Measurements from ENCODE around the gene ANKRD12. TPM values are rescaled to one million over a fixed set of nuclear protein-coding genes. Genes with fewer than 3 reads are reported as not detected.

ANKRD12 gene
- total and polyA plus RNA-seq, 10 of the 15 experiments (the other 5 are each of a cell fraction or from before 2014, with no cell fraction given) = 5.9 to 45.7 (median 20.2) TPM

GRCh38 chr18:9289698-9290097, 153.1 kb downstream of the ANKRD12 start:
- BruUV-seq (replicated peaks) = no TSS peak
- in situ Hi-C loops (cut with MboI) = no loop called here
- POLR2A ChIA-PET = no interaction called here

DNA sequence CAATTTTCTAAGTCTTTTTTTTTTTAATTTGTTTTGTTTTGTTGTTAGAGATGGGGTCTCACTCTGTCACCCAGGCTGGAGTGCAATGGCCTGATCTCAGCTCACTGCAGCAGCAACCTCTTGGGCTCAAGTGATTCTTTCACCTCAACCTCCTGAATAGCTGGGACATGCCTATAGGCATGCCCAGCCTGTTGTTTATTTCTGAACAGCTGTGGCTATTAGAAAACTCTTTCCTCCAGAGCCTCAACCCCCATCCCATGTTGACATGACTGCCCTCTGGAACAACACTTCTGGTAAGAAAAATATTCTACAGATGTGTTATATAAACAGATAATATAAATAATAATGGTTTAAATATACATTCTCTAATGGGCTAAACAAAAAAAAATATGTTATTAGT, 153.6 kb downstream of the ANKRD12 start:
- Histone ChIP-seq H3K9me3 (replicated peaks; ENCODE audit: control insufficient read depth, insufficient read depth, low read length) (peaks cover 7% of the 10 kb centered on the region; the same call in 2 of the 3 replicates), H3K36me3 (ENCODE audit: control insufficient read depth in 2 of 2, insufficient read depth in 2 of 2, low read length in 1 of 2) (no peaks in the 10 kb centered on the region), H3K4me2 (ENCODE audit: control insufficient read depth, insufficient read depth) (no peak overlapping the region), H3K79me2 (ENCODE audit: control insufficient read depth, insufficient read depth, low read length) (no peaks in the 10 kb centered on the region), H3K27me3 (replicated peaks in 1 of 2; ENCODE audit: control insufficient read depth in 2 of 2, insufficient read depth in 2 of 2, low read length in 1 of 2) (no peaks in the 10 kb centered on the region), H3K4me1 (ENCODE audit: control insufficient read depth, insufficient read depth, low read length) (no peaks in the 10 kb centered on the region), H3K4me3 (no peak overlapping the region), H4K20me1 (ENCODE audit: control insufficient read depth, insufficient read depth) (no peaks in the 10 kb centered on the region), H2AFZ (ENCODE audit: control insufficient read depth, low read depth, low read length) (no peak overlapping the region), H3K9ac (ENCODE audit: control insufficient read depth, insufficient read depth, low read length) (no peak overlapping the region), H3K27ac (ENCODE audit: control insufficient read depth, insufficient read depth) (no peak overlapping the region)
- intact Hi-C loops (cut with micrococcal nuclease; ENCODE audit: unreplicated experiment) (no loop called here), in situ Hi-C loops (cut with MboI) (no loop called here)
- FAIRE-seq (no peak), DNase-seq (ENCODE audit: low read depth, low spot score) (no peak), ATAC-seq (no peak)
- BruUV-seq (replicated peaks) = no TSS peak
- no peak for TF ChIP-seq HCFC1 (IDR thresholded peaks at IDR 0.05; ENCODE audit: low read length)
- no peak for TF ChIP-seq SREBF1 (IDR thresholded peaks at IDR 0.05; ENCODE audit: low read length)
- no peak for TF ChIP-seq TCF3 (IDR thresholded peaks at IDR 0.05; ENCODE audit: borderline replicate concordance, insufficient read depth, low read depth, low read length)
- TF ChIP-seq TARDBP (IDR thresholded peaks at IDR 0.05; ENCODE audit: borderline replicate concordance) = no peak
- no peak for TF ChIP-seq ZBED1 (IDR thresholded peaks at IDR 0.05; ENCODE audit: borderline replicate concordance)
- TF ChIP-seq ZNF592 (IDR thresholded peaks at IDR 0.05) = no peak
- TF ChIP-seq STAT1 (conservative IDR thresholded peaks at IDR 0.05) = no peak
- no peak for TF ChIP-seq FOXM1 (IDR thresholded peaks at IDR 0.05; ENCODE audit: low read depth, low read length)
- TF ChIP-seq, protein P1, sequence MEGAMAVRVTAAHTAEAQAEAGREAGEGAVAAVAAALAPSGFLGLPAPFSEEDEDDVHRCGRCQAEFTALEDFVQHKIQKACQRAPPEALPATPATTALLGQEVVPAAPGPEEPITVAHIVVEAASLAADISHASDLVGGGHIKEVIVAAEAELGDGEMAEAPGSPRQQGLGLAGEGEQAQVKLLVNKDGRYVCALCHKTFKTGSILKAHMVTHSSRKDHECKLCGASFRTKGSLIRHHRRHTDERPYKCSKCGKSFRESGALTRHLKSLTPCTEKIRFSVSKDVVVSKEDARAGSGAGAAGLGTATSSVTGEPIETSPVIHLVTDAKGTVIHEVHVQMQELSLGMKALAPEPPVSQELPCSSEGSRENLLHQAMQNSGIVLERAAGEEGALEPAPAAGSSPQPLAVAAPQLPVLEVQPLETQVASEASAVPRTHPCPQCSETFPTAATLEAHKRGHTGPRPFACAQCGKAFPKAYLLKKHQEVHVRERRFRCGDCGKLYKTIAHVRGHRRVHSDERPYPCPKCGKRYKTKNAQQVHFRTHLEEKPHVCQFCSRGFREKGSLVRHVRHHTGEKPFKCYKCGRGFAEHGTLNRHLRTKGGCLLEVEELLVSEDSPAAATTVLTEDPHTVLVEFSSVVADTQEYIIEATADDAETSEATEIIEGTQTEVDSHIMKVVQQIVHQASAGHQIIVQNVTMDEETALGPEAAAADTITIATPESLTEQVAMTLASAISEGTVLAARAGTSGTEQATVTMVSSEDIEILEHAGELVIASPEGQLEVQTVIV (IDR thresholded peaks at IDR 0.05; ENCODE audit: borderline replicate concordance, partially characterized antibody) = no peak
- no peak for TF ChIP-seq ZNF622 (IDR thresholded peaks at IDR 0.05)
- no peak for TF ChIP-seq MYC (IDR thresholded peaks at IDR 0.05; ENCODE audit: insufficient read depth, insufficient read length, insufficient replicate concordance, low read length, severe bottlenecking)
- ChIA-PET POLR2A (no interaction called here), RAD21 (ENCODE audit: unreplicated experiment) (no interaction called here), CTCF (interaction anchor here (1.6 kb wide), 1 partner anchor 11 kb away, joined by 3 read pairs; no protein-coding TSS in a partner anchor), SMC1A (ENCODE audit: uncharacterized antibody, unreplicated experiment) (interaction anchor here (0.8 kb wide), 1 partner anchor 14 kb away, joined by 3 read pairs; no protein-coding TSS in a partner anchor)

More at GRCh38 chr18:9289698-9290097, 153.1 kb downstream of the ANKRD12 start:
- Histone ChIP-seq H3K9ac (ENCODE audit: control insufficient read depth, insufficient read depth, low read length) (no peak overlapping the region), H4K20me1 (ENCODE audit: control insufficient read depth, insufficient read depth) (no peaks in the 10 kb centered on the region), H2AFZ (ENCODE audit: control insufficient read depth, low read depth, low read length) (no peak overlapping the region), H3K4me1 (ENCODE audit: control insufficient read depth, insufficient read depth, low read length) (no peaks in the 10 kb centered on the region), H3K4me2 (ENCODE audit: control insufficient read depth, insufficient read depth) (no peak overlapping the region), H3K4me3 (no peak overlapping the region), H3K36me3 (ENCODE audit: control insufficient read depth in 2 of 2, insufficient read depth in 2 of 2, low read length in 1 of 2) (no peaks in the 10 kb centered on the region), H3K27ac (ENCODE audit: control insufficient read depth, insufficient read depth) (no peak overlapping the region), H3K79me2 (ENCODE audit: control insufficient read depth, insufficient read depth, low read length) (no peaks in the 10 kb centered on the region), H3K27me3 (replicated peaks in 1 of 2; ENCODE audit: control insufficient read depth in 2 of 2, insufficient read depth in 2 of 2, low read length in 1 of 2) (no peaks in the 10 kb centered on the region), H3K9me3 (replicated peaks; ENCODE audit: control insufficient read depth, insufficient read depth, low read length) (peaks cover 7% of the 10 kb centered on the region; the same call in 2 of the 3 replicates)
- intact Hi-C loops (cut with micrococcal nuclease; ENCODE audit: unreplicated experiment) = no loop called here
- CTCF ChIA-PET = interaction anchor here (1.6 kb wide), 1 partner anchor 11 kb away, joined by 3 read pairs; no protein-coding TSS in a partner anchor
- no peak for FAIRE-seq
- DNase-seq (ENCODE audit: low read depth, low spot score) = no peak
- RAD21 ChIA-PET (ENCODE audit: unreplicated experiment) = no interaction called here
- SMC1A ChIA-PET (ENCODE audit: uncharacterized antibody, unreplicated experiment) = interaction anchor here (0.8 kb wide), 1 partner anchor 13 kb away, joined by 3 read pairs; no protein-coding TSS in a partner anchor
- ATAC-seq = no peak
- TF ChIP-seq HDGF (IDR thresholded peaks at IDR 0.05) (no peak), EED (IDR thresholded peaks at IDR 0.05; ENCODE audit: low read depth) (no peak), IKZF1 (conservative IDR thresholded peaks at IDR 0.05) (no peak)

All from GM12878 (cell line).